LHCN-M2 (cell line): ENCODE data around the gene P2RX1. TPM values are rescaled to one million over a fixed set of nuclear protein-coding genes. Genes with fewer than 3 reads are reported as not detected.

Experiments
- DNase-seq: peaks from one replicate; pipeline ENCODE4 v3.0.0-alpha.2; 2012; ENCODE audit warnings: low read depth
- total RNA-seq: library from RNA; depleted of rRNA; stranded (reverse); fragments of >200 nt; gene quantifications from 2 replicates; pipeline ENCODE4 v1.2.3, GENCODE V29; 2014

The P2RX1 gene
- total RNA-seq, 1 experiment from 2014 or later, result 0.17 TPM

DNA sequence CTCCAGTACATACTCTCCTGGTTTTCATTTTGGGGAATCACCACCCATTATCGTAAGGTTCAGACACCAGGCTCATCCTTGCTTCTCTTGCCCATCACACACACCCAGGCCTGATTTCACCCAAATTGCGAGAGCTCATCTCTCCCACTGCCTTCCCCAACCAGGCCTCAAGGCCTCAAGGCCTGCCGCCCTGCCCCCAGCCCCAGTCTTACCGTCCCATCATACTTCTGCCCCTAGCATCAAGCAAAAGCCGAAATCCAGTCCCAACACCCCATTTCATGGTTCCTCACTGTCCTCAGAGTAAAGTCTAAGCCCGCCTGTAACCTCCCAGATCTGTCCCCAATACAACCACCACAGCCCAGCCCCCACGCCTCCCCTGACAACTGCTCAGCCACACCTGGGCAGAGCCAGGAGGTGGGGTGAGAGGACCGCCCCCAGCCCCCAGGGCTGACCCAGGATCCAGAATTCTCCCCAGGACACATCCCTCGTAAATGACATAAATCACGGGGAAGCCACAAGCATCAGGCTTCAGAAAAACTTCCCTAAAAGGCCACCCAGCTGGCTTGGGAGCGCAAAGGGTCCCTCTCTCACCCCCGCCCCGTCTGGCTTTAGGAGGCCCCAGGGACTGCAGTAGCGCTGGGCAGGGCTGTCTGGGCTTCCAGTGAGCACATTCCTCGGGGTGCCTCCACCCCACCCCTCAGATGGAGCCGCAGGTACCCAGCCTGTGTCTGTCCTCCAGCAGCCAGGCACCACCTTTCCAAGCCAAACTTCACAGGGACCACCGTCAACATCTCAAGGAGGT, 9.6 kb upstream of the P2RX1 start:
- no peak for DNase-seq

DNA sequence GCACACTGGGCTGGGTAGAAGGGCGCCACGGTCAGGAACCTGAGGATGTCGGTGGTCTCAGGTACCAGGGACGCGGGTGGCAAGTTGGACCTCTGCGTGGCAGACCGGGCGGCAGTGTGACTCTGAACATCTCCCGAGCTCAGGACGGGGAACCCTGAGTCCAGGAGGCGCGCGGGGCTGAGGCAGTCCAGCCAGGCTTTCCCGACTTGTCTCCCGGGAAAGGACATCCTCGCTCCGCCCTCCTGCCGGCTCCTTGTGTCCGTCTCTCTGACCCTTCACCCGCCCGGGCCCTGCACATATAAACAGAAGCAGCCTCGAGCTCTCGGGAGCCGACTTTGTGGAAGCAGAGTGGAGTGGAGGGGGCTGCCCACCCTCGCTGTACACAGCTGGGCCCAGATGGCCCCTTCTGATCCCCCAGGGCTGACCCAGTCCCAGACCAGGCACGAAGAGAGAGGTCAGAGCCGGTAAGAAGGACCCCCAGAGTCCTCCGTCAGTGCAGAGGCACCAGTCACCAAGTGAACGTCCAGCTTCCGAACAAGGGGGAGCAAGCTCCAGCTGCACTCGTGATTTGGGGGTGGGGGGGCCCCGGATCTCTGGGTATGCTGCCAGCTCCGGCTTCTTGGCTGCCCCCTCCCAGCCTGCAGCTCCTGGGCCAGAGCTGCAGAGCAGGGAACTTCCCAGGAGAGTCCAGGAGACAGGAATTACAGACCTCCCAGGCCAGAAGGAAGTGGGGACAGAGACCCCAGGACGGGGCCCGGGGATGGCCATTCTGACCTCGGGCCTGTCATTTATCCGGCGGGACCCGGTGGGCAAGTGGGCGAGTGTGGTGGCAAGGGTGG, 8.5 kb upstream of the P2RX1 start:
- DNase-seq, result no peak

DNA sequence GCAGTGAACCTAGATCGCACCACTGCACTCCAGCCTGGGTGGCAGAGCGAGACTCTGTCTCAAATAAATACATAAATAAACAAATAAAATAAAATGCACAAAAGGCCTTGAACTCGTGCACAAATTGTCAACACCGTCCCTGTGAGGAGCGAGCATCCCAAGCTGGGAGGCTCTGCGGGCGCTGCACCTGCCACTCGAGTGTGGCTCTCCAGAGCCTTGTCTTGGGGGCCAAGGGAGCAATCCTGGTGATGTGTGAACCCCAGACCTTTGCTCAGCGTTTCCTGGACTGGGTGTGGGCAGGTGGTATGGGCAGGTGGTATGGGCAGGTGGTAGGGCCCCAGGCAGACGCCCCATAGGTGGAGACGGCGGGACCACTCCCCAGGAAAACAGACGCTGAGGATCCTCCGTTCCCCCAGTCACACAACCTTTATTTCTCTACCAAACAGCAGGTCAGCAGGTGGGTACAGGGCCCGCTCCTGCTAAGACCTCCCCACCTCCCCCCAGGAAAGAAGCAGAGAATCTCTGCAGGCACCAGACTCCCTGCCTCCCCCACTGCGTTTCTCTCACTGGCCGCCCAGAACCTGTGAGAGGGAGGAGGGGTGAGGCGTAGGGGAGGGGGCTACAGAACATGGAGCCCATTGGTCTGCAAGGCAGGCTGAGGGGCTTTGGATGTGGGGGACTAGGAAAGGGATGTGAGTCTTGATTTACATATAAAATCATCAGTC, 7.4 kb upstream of the P2RX1 start:
- DNase-seq, result no peak

DNA sequence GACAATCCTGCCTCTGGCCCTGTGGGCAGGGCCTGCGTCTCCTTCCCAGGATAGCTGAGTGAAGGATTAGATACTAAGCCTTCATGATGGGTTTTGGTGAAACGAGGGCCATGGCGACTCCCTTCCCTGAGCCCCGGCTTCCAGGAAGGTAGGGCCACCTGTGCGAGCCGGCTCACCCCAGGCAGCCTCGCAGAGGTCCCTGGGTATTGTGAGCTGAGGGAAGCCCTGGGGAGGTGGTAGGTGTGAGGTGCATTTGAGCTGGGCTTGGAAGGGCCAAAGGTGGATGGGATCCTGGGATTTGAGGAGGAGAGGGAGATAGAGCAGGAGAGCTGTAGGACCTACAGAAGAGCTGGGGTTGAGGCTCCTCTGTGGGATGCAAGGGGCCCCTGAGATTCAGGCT, 6.5 kb upstream of the P2RX1 start:
- DNase-seq, result no peak

DNA sequence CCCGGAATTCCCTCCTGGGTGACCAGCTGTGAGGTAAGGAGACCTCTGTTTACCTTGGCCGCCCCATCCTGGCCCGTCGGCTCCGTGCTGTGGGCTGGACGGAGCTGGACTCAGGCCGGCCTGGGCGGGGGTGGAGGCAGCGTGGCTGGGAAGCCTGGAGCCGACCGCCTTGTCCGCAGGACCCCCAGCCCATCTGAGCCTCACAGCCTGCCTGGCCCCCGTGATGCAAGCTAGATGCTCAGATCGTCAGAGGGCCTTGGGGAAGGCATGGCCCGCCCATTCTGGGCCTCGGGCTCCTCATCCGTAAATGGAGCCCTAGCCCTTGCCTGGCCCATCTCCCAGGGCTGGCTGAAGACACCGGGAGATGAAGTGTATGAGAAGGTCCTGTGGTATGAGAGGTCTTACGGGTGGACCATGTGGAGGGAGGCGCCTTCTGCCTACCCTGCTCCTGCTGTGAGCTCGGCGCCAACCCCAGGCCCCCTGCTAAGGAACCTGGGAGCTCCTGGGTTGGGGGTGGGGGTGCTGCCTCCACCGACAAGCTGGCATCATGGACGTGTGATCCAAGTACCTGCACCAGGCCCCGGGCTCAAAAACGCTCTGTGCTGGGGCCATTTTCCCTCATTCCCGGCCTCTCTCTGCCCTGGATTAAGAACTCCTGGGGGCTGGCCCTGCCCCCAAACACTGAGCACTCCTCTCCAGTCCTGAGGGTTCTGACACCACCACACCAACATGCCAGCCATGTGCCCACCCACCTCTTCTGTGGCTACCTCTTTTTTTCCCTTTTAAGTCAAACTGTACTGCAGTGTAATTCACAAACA, 5.4 kb upstream of the P2RX1 start:
- no peak for DNase-seq

DNA sequence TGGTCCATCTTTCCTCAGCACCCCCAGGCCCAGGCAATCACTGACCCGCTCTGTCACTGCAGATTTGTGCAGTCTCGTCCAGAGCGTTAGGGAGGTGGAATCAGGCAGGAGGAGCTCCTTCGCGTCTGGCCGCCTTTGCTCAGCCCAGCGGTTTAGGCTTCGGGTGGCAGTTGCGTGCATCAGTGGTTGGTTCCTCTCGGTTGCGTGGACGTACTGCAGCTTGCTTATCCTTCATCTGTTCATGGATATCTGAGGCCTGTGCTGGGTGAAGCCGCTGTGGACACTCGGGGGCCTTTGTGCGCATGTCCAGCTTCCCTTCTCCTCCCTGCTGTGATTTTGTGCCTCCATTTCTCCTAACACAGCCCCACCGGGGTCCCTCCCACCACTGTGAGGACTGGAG, 4.7 kb upstream of the P2RX1 start:
- no peak for DNase-seq

DNA sequence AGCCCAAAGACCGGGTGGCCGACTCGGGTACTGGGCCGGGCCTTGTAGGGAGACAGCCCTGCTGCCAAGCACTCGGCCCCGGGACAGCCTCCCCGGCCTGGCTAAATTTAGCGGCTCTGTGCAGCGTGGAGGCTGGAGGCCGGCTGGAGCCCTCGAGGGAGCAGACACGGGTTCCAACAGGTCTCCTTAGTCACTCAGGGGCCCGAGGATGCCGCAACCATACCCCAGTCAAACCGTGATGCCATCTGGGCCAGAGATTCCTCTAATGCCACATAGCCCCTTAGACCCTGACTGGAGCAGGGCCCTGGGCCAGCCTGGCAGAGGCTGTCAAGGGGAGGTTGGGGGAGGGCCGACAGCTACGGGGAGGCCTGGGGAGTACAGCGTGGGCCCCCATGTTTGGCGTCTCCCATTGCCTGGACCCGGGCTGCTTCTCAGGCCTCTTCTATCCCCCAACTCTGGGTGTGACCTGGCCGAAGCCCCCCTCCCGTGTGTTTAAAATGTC, 2.9 kb upstream of the P2RX1 start:
- DNase-seq, result no peak

DNA sequence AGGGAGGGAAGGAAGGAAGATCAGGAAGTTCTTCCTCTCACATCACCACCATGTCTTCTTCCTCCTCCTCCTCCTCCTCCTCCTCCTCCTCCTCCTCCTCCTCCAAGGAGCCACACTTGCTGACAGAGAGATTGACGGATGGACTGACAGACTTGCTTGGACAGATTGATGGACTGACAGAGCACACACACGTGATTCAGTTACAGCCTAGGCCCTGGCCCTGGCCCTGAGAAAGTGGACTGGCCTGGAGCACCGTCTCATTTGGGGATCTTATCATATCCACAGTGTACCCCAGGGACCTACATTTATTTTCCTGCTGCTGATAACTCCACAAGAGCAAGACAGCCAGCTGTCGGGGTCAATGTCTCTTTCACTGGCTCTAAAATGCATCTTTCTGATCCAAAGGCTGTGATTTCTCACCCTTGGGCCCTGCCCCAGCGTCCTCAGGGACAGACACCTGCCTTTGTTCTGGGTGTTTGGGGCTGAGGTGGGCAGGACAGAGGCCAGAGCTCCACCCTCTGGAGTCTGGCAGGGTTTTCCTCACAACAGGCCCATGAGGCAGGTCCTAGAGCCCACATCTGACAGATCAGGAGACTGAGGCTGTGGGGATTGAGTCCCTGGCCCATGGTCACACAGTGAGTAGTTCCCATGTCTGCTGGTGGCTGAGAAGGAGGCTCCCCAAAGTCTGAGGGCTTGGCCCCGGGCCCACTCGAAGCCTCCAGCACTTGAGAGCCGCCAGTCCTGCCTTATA, 2.3 kb upstream of the P2RX1 start:
- DNase-seq, result peak; percentile 19

DNA sequence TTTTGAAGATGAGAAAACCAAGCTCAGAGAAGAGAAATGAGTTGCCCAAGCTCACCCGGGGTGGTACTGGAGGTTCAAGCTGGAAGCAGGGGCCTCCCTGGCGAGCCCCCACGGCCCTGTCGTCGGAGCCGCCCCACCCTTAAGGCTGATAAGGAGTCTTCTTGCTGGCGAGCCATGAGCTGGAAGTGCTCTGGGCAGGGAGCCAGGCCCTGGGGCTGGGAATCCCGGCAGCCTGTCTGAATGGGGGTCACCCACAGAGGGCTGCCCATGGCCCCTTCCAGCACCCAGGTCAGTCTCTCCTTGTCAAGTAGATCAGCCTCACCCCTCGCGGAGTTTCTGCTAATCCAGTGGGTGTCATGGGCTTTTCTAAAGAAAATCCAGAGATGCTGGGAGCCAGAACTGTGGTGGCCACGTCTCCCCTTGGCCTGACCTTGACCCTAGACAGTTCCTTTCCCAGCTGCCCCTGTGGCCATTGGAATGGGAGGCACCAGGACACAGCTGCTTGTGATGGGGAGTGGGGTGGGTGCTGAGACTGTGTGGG, 1.2 kb upstream of the P2RX1 start:
- no peak for DNase-seq

DNA sequence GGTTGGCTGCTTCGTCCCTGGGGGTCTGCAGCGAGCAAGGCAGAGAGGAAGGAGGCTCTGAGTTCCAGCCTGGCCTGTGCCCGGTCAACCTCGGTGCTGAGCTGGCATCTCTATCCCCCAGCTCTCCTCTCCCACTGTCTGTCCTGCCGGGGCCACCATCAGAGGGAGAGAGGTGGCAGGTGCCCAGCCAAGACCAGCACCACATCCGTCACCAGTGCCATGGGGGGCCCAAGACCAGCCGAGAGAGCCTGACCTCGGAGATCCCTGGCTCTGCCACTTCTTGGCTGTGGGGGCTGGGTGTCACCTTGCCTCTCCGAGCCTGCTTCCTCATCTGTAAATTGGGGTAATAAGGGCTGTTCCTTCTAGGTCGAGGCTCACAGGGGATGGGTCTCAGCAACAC, 560 bp upstream of the P2RX1 start:
- DNase-seq, result no peak

DNA sequence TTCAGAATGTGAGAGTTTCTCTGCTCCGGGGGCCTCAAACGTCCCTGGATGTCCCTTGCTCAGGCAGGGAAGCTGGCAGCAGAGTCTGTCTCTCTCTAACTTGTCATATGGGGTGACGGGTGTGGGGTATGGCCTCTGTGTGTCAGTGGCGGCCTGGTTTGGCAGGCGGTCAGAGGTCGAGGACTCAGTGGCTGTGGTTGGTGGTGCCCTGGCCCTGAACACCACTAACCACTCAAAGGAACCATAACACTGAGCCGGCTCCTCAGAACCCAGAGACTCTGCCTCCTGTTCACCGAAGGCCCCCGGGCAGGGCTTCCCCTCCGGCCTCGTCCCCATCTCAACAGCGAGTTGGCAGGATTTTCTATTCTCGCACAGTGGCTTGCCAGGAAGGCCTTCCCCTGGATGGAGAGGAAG, 677 bp downstream of the P2RX1 start:
- DNase-seq, result no peak

DNA sequence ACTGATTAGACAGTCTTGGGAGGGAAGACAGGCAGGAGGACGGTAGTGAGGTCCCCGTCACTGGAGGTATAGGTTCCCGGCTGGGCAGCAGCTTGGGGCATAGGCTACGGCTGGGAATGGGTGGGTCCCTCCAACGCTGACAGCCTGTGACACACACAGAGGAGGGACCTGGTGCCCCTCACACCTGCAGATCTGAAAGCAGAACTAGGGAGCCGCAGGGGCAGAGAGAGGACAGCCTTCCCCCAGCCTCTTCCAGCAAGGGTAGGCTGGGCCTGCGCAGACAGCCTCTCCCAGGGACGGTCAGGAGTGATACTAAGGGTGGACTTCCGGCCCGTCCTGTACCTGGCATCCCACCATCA, 2.0 kb downstream of the P2RX1 start:
- DNase-seq, result no peak

DNA sequence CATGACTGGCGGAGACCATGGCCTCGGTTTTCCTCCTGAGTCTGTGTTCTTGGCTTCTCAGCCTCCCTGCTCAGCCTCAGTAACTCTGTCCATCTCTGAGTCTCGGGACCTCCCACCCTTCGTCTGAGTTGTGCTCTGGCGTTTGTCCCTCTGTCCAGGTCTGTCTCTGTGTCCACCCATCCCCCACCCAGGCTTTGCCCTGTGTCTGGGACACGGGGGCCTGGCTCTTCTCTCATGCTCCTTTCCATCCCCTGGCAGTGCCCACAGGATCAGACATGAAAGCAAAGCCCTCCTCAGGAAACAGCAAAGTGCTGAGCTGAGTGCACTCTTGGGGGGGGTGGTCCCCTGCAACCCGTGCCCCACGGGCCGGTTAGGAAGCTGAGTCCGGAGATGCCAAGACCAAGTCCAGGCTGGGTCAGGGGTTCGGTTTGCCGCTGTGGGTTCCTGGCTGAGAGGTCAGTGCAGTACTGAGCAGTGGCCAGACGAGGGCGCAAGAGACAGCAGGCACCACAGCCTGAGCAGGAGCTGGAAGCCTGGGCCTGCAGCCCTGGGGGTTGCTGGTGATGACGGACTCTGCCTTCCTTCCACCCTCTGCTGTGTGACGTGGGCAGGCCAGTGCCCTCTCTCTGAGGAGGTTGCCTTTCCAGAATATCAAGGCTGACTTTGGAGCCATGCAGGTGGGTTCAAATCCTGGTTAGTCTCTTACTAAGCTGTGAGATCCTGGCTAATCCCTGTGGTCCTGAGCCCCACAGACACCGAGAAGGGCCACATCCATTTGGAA, 2.5 kb downstream of the P2RX1 start:
- peak; percentile 57 for DNase-seq

DNA sequence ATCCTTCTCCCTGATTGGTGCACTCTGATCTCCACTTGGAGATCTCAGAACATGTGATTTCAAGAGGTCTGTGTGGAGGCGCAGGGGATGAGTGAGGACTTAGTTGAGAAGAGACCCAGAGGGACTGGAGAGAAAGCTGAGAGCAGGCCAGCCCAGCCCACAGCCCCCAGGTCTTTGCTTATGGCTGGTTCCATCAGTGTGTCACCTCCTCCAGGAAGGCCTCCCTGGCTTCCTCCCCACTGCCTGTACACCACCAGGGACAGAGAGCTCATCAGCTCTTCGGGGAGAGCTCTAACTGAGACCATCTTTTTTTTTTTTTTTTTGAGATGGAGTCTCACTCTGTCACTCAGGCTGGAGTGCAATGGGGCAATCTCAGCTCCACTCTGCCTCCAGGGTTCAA, 3.4 kb downstream of the P2RX1 start:
- no peak for DNase-seq

DNA sequence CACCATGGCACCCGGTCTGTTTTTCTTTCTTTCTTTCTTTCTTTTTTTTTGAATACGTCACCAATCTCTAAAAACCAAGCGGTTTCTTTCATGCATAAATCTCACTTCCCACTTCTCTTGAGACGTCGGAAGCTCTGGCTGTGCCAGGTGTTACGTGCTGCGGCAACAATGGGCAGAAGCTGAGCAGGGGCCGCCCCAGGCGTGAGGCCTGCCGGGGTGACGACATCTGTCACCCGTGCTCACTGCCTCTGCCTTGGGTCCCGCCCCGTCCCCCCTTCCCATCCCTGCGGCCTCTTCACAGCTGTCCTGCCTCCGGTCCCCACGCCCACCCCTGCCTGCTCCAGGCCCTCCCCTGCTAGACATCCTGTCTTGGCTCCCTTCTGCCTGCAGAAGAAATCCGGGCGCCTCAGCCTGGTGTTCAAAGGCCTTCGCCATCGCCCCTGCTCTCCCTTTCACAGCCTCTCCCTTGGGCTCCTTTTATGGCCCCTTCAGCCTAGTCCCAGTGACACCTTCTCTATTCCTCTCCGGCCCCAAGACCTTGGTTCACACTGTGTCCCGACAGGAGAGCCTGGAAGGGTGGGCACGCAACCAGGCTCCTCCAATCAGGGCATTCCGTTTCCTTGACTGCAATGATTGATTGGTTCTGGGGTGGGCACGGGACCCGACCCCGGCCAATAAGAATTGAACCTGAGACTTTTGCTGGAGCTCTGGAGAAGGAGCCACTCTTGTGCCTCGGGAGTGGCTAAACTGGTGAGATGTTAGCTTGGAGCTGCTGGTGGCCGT, 4.8 kb downstream of the P2RX1 start:
- DNase-seq, result no peak

DNA sequence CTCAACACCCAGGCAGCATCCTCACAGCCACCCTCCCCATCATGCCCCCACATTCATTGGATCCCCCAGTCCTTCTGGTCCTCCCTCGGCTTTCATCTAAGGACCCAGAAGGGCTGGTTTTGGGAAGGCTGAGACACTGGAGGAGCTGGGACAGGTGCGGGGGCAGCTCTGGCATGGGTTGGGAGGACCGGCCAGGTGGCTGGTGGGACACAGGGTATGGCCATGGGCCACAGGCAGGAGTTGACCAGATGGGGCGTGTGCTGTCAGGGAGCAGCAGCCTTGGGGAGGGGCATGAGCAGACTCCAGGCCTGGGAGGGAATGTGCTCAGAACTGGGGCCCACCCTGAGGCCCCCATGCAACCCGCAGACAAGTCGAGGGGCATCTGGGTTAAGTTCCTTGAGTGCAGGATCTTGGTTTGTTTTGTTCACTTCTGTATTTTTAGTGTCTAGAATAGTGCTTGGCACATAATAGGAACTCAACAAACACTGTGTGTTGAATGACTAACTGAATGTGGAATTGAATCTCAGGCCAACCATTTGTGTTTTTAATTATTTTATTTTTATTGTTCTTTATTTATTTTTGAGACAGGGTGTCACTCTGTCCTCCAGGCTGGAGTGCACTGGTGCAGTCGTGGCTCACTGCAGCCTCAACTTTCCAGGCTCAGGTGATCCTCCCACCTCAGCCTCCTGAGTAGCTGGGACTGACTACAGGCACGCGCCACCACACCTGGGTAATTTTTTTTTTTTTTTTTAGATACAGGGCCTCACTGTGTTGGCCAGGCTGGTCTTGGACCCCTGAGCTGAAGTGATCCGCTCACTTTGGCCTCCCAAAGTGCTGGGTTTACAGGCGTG, 5.6 kb downstream of the P2RX1 start:
- no peak for DNase-seq

DNA sequence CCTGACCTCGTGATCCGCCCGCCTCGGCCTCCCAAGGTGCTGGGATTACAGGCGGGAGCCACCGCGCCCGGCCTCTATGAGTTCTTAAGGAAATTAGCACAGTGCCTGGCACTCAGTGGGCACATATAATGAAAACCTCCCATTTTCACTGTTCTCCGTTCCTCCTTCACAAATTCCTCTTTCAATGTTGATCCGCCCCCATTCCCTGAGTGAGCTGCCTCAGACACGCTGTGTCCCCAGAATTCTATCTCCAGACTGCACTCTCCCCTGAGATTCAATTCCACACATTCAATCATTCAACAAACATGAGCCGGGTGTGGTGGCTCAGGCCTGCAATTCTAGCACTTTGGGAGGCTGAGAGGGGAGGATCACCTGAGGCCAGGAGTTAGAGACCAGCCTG, 7.0 kb downstream of the P2RX1 start:
- no peak for DNase-seq
